GM18951 (cell line): ENCODE data around the gene FAM72A.
"Not testable (repeated sequence)": the region's sequence is repeated elsewhere in the genome, so short reads cannot be mapped to it uniquely, and the experiment has no call there.

Source experiments
- in situ Hi-C: fragments of 300-500 bp; cut with MboI; formaldehyde crosslinking; loops from one replicate; pipeline ENCODE4 v1.12.0; 2022; ENCODE audit warnings: low sequenced_read_pairs, mixed read lengths, inconsistent platforms; ENCODE audit not compliant: unreplicated experiment

FAM72A gene

GRCh38 chr1:206218285-206218684 lies 15.6 kb upstream of the FAM72A start:
- in situ Hi-C loops = not testable (repeated sequence)

- in situ Hi-C loops = not testable (repeated sequence)
These were observed 13.2 kb upstream of the FAM72A start for GRCh38 chr1:206215600-206216392.

- in situ Hi-C loops = not testable (repeated sequence)
These were observed 8.2 kb upstream of the FAM72A start for GRCh38 chr1:206210802-206211201.

- in situ Hi-C loops = not testable (repeated sequence)
These were observed 2.9 kb upstream of the FAM72A start for GRCh38 chr1:206205569-206205968.

GRCh38 chr1:206204871-206205270 lies 2.2 kb upstream of the FAM72A start:
- in situ Hi-C loops = not testable (repeated sequence)

- in situ Hi-C loops = not testable (repeated sequence)
These were observed 1.5 kb upstream of the FAM72A start for GRCh38 chr1:206204159-206204511.

- in situ Hi-C loops = not testable (repeated sequence)
These were observed 922 bp upstream of the FAM72A start, which contains the start of gene SRGAP2 for GRCh38 chr1:206203364-206204158. Gene SRGAP2, plus strand, starts transcription at chr1:206203541. Its CDS starts 2,430 bp downstream, at chr1:206205971.

- in situ Hi-C loops = not testable (repeated sequence)
These were observed 5.8 kb downstream of the FAM72A start for GRCh38 chr1:206196748-206197424.

- in situ Hi-C loops = not testable (repeated sequence)
These were observed 7.5 kb downstream of the FAM72A start for GRCh38 chr1:206195182-206195581.

- in situ Hi-C loops = not testable (repeated sequence)
These were observed 15.8 kb downstream of the FAM72A start for GRCh38 chr1:206186826-206187225.

DNA sequence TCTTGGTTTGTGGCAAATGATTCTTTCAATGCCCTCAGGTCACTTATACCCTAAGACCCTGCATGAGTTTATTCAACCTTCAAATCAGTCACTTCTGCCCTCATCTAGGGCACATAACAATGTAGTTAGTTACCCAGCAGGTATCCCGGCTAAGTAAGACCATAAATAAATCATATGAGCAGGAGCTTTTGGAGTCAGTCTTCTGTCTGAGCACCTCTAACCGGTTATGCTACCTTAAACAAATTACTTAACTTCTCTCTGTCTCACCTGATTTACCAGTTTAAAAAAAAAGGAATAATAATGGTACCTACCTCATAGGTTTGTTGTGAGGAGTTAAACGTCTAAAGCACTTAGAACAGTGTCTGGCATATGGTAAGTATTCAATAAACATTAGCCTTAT lies 16.9 kb downstream of the FAM72A start:
- in situ Hi-C loops = not testable (repeated sequence)

DNA sequence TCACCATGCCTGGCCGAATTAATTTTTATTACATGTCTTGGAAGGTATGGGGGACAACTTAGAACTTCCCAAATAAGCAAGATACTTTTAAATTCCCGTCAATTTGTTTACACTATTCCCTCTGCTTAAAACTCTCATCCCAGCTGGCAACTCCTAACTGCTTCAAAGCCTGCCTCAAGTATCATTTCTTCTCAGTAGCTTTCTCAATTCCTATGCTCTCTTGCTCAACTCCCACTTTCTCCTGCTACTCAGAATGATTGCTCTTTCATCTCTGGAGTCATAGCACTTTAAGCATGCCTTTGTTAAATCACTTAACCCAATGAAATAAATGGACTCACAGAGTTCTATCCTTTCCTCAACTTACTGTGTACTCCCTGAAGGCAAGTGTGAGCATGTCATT lies 18.9 kb downstream of the FAM72A start:
- in situ Hi-C loops = not testable (repeated sequence)

DNA sequence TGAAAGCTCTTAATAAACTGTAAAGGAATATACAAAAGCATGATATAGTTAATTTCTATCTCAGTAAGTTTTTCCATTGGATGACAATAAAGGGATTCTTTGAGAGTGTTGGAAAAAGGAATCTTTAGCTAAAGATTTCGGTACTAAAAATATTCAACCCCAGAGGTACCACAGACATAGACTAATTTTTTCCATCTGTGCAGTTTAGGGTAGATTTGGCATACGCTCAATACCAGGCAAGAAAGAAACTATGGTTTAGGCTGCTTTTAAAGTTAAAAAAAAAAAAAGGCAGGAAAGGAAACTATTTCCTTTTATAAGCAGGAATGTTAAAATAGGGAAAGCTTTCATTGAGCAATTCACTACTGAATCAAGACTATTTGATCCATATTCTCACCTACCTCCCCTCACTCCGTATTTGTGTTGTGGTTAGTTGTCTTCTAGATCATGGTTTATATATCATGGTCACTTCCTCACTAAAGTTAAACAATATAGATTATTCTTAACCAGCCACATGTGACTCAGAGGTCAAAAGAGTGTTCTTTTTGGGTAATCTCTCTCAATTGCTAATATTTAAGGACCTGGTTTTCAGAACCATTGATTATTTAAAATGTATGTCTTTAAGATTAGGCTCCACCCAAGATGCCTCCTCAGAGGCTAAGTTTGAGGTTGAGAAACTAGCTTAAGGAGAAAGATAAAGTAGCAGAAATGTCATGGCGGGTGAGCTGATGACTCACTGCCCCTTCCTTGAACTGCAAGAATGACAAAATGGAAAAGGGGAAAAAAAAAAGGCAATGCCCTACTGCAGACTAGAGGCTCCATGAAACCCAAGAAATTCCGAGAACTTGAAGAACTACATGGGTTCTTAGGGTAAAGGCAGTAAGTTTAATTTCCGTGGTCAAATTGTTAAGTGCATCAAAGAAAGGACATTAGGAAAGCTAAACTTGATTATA lies 20.0 kb downstream of the FAM72A start:
- in situ Hi-C loops = not testable (repeated sequence)

DNA sequence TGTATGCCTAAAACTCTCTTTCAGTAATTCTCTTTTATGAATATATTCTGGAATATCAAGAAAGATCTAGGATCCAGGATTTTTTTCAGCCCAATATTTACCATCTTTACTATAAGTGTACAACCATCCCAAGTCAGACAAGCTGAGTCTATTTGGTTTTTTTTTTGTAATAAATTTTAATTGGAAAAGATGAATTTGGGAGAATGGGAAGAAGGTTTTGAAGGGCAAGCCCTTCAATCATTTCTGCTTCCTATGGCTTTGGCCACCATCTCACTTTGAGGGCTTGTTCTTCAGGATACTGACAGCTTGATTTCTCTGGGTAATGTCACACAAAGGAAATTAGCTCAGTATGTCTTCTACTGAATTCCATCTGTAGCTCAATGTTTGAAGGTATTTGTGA lies 23.0 kb downstream of the FAM72A start:
- in situ Hi-C loops = not testable (repeated sequence)

- in situ Hi-C loops = not testable (repeated sequence)
These were observed 24.3 kb downstream of the FAM72A start for GRCh38 chr1:206178061-206178989.

GRCh38 chr1:206176114-206176502 lies 26.5 kb downstream of the FAM72A start:
- in situ Hi-C loops = not testable (repeated sequence)

GRCh38 chr1:206175459-206176113 lies 27.1 kb downstream of the FAM72A start:
- in situ Hi-C loops = not testable (repeated sequence)
